ENCODE data around the gene GHRHR. TPM values are rescaled to one million over a fixed set of nuclear protein-coding genes. Genes with fewer than 3 reads are reported as not detected.

The GHRHR gene
- total RNA-seq, 2 experiments from 2014 or later = not detected

DNA sequence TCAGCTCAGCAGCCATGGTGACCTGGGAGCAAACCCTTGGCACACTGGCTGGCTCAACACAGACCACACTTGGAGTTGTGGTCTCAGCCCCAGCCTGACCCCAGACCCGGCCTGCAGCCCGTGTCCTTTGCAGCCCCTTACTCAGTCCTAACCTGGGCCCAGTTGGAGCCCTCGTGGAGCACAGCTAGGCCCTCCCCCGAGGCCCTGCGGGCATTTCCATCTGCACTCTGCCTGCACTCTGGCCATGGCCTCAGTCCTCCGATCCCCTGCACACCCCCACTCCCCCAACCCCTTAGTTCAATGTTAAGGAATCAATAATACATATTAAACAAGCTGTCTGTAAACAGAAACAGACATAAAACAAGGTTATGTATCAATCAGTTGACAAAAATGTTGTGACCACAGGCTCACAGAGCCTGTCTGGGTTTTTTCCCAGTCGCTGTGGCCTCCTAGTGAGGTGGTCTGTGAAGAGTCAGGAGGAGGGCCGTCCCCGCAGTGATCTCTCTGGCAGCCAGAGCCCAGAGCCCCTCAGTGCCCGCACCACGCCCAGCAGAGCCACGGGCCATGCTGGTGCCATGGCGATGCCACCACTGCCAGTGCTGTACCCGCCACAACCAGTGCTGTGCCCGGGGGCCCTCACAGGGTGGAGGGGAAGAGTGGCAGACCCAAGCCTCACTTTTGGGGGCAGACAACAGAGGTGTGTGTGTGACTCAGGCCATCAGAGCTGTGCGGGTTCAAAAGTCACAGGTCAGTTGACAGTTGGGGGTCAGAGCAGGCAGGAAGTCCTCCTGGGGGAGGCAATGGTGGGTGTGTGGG, 25.5 kb downstream of the GHRHR start:
- DNase-seq (no peak), ATAC-seq (no peak)
- H3K4me1 Mint-ChIP-seq (ENCODE audit: low read depth) = peaks cover 15% of the 10 kb centered on the region
- ChIA-PET POLR2A (no interaction called here), CTCF (interaction anchor here (1.3 kb wide), 1 partner anchor 15 kb away, joined by 3 read pairs; no protein-coding TSS in a partner anchor)
- H3K27ac Mint-ChIP-seq = no peak overlapping the region
- no peaks in the 10 kb centered on the region for H3K36me3 Mint-ChIP-seq (ENCODE audit: low read depth)
- no peaks in the 10 kb centered on the region for H3K9me3 Mint-ChIP-seq (ENCODE audit: insufficient read depth)
- no peak overlapping the region for H3K4me3 Mint-ChIP-seq
- peaks cover 23% of the 10 kb centered on the region for H3K27me3 Mint-ChIP-seq (ENCODE audit: low read depth)

DNA sequence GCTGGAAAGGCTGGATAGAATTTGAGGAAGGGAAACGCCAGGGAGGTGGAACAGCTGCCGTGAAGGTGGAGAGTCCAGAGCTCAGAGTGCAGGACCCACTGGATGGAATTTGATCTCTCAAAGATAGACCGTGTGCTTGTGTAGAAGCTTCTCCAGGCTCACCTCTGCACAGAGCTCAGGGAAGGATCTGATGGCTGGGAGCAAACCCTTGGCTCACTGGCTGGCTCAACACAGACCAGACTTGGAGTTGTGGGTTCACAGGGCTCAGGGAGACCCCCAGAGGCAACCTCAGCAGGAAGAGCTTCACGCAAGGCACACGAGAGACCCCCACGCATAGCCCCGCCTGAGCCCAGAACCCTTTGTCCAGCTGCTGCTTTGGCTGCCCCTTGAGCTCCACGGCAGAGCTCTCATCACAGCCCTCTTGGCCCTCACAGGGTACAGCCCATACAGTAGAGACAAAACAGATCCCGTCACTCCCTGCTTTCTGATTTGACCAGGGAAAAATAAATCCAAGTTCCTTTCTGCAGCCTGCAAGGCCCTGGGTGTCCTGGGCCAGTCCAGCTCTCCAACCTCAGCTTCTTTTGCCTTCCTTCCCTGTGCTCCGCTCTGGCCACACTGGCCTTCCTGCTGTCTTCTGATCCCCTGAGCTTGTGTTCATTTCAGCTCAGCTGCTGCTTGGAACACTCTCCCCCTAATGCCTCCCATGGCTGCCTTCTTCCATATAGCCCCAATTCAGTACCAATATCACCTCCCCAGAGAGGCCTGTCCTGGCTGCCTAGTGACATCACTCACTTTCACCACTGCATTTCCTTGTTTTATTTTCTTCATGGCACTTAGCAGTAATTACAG, 26.3 kb downstream of the GHRHR start:
- CTCF ChIA-PET = interaction anchor here (1.0 kb wide), 1 partner anchor 135 kb away, joined by 4 read pairs; no protein-coding TSS in a partner anchor
- no peak for ATAC-seq
- H3K36me3 Mint-ChIP-seq (ENCODE audit: low read depth) = no peaks in the 10 kb centered on the region
- H3K27me3 Mint-ChIP-seq (ENCODE audit: low read depth) = peaks cover 19% of the 10 kb centered on the region
- no peak overlapping the region for H3K4me3 Mint-ChIP-seq
- POLR2A ChIA-PET = no interaction called here
- H3K4me1 Mint-ChIP-seq (ENCODE audit: low read depth) = peaks cover 15% of the 10 kb centered on the region
- no peak overlapping the region for H3K27ac Mint-ChIP-seq
- H3K9me3 Mint-ChIP-seq (ENCODE audit: insufficient read depth) = no peaks in the 10 kb centered on the region
- no peak for DNase-seq

DNA sequence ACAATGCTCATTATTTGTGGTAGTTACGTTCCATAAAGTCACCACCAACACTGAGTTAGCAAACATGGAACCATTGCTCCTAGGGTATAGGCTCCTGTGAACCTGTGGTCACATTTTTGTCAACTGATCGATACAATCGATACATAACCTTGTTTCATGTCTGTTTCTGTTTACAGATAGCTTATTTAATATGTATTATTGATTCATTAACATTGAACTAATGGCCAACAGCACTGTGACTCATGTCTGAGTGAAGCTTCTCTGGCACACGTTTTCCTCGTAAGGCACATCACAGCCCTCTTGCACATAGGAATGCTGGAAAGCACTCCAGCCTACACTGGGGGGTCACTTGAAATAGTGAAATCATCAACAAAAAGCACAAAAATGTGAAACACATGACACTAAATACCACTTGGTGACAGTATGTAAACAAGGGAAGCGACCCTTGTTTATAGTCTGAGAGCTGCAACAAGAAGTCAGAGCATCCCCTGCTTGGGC, 27.0 kb downstream of the GHRHR start:
- ChIA-PET CTCF (interaction anchor here (1.0 to 1.1 kb wide), 2 partner anchors 134 to 144 kb away, joined by 3 to 4 read pairs; no protein-coding TSS in a partner anchor), POLR2A (no interaction called here)
- Mint-ChIP-seq H3K4me3 (no peak overlapping the region), H3K9me3 (ENCODE audit: insufficient read depth) (no peaks in the 10 kb centered on the region), H3K36me3 (ENCODE audit: low read depth) (no peaks in the 10 kb centered on the region), H3K27ac (no peak overlapping the region), H3K27me3 (ENCODE audit: low read depth) (peaks cover 15% of the 10 kb centered on the region), H3K4me1 (ENCODE audit: low read depth) (peaks cover 15% of the 10 kb centered on the region)
- DNase-seq = no peak
- no peak for ATAC-seq

DNA sequence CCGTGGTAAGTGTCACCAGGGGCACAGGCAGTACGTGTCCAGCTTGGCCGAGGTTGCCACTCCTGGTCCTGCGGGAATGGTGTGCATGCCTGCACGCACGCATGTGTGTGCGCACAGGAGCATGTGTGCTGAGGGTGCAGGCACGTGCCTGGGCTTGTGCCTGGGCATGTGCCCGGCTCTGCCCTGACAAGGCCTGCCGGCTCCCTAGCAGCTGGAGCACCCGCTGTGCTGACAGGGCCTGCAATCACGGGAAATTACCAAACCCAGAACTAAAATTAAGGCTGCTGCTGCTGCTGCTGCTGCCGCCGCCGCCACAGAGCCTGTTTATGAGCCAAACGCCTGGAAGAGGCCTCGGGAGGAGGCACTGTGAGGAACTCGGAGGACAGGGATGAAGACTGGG, 28.7 kb downstream of the GHRHR start:
- Mint-ChIP-seq H3K36me3 (ENCODE audit: low read depth) (no peaks in the 10 kb centered on the region), H3K4me1 (ENCODE audit: low read depth) (peaks cover 3% of the 10 kb centered on the region), H3K9me3 (ENCODE audit: insufficient read depth) (no peaks in the 10 kb centered on the region), H3K27ac (no peak overlapping the region), H3K4me3 (no peak overlapping the region), H3K27me3 (ENCODE audit: low read depth) (peaks cover 4% of the 10 kb centered on the region)
- no peak for DNase-seq
- POLR2A ChIA-PET = no interaction called here
- CTCF ChIA-PET = interaction anchor here (4.3 kb wide), 1 partner anchor 9 kb away, joined by 20 read pairs; no protein-coding TSS in a partner anchor
- no peak for ATAC-seq

DNA sequence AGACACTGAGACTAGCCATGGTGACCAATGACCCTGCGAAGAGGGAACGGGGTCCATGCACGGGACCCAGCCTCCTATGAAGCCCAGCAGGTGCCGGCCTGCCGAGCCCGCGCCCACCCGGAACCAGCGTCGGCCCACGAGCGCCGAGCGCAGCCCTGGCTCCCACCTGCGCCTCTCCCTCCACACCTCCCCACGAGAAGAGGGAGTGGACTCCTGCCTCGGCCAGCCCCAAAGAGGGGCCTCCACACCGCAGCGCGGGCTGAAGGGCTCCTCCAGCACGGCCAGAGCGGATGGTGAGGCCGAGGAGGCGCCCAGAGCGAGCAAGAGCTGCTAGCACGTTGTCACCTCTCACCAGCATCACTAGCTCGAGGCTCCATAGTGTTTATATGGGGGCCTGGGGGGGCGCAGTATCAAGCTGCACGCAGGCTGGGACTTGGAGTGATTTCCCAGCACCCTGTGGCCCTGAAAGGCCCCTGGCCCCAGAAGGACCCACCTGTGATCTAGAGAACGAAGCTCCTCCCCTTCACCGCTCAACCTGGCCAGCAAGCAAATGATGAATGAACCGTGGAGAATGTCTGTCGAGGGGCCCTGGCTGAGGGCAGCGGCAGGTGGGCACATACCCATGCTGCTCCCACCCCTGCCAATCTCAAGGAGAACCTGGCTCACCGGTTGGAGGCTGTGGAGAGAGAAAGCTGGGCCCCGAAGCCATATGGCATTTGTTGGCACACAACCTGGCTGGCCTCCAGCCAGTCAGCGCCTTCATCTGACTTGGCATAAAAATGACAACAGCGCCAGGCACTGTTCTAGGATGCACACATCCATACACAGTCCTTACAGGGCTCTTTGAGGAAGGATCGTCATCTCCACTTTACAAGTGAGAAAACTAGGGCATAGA, 30.7 kb downstream of the GHRHR start:
- ChIA-PET CTCF (interaction anchor here (1.6 to 4.3 kb wide), 2 partner anchors 11 to 128 kb away, joined by 5 to 20 read pairs; no protein-coding TSS in a partner anchor), POLR2A (no interaction called here)
- Mint-ChIP-seq H3K27me3 (ENCODE audit: low read depth) (peaks cover 1% of the 10 kb centered on the region), H3K4me3 (no peak overlapping the region), H3K4me1 (ENCODE audit: low read depth) (no peaks in the 10 kb centered on the region), H3K27ac (no peak overlapping the region), H3K9me3 (ENCODE audit: insufficient read depth) (no peaks in the 10 kb centered on the region), H3K36me3 (ENCODE audit: low read depth) (no peaks in the 10 kb centered on the region)
- DNase-seq (no peak), ATAC-seq (no peak)

DNA sequence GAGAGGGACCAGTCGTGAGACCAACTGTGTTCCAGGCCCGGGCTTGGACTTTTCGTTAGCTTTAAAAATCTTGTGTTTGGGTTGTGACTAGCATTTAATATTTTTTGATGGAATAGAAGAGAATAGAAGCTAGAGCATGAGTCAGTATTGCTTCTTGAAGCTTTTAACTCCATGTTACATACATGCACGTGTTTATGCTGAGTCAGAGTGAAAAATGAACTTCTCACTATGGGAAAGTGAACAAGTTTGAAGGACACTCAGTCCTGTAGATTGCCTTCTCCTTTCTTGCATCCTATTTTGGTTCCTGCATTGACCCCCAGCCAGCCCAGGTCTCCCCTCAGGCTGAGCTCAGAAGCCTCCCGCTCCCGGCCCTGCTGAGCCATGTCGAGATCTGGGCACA, 31.8 kb downstream of the GHRHR start:
- POLR2A ChIA-PET = no interaction called here
- no peaks in the 10 kb centered on the region for H3K27me3 Mint-ChIP-seq (ENCODE audit: low read depth)
- no peak overlapping the region for H3K4me3 Mint-ChIP-seq
- no peaks in the 10 kb centered on the region for H3K36me3 Mint-ChIP-seq (ENCODE audit: low read depth)
- CTCF ChIA-PET = interaction anchor here (1.6 to 4.3 kb wide), 2 partner anchors 12 to 127 kb away, joined by 5 to 20 read pairs; no protein-coding TSS in a partner anchor
- H3K27ac Mint-ChIP-seq = no peak overlapping the region
- H3K4me1 Mint-ChIP-seq (ENCODE audit: low read depth) = no peaks in the 10 kb centered on the region
- no peaks in the 10 kb centered on the region for H3K9me3 Mint-ChIP-seq (ENCODE audit: insufficient read depth)
- ATAC-seq (no peak), DNase-seq (no peak)

DNA sequence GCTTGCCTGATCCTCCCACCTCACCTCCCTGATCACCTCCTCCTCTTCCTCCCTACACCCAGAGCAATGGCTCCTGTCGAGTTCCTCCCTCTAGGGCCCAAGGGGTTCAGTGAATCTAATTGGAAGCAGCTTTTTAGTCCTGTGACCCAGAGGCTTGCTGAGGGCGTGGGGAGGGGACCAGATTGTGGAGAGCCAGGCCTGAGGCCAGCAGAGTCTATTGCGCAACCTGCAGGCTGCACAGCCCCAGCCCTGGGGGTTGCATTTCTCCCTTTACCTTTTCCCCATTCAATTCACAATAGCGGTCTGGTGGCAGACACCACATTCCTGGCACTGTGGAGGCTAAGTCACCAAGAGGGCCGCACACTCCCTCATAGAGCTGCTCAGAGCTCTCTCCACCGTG, 32.5 kb downstream of the GHRHR start:
- ChIA-PET POLR2A (no interaction called here), CTCF (interaction anchor here (1.6 to 4.3 kb wide), 2 partner anchors 13 to 126 kb away, joined by 5 to 20 read pairs; no protein-coding TSS in a partner anchor)
- Mint-ChIP-seq H3K36me3 (ENCODE audit: low read depth) (no peaks in the 10 kb centered on the region), H3K4me1 (ENCODE audit: low read depth) (no peaks in the 10 kb centered on the region), H3K9me3 (ENCODE audit: insufficient read depth) (no peaks in the 10 kb centered on the region), H3K27me3 (ENCODE audit: low read depth) (no peaks in the 10 kb centered on the region), H3K4me3 (no peak overlapping the region), H3K27ac (no peak overlapping the region)
- ATAC-seq (no peak), DNase-seq (no peak)

DNA sequence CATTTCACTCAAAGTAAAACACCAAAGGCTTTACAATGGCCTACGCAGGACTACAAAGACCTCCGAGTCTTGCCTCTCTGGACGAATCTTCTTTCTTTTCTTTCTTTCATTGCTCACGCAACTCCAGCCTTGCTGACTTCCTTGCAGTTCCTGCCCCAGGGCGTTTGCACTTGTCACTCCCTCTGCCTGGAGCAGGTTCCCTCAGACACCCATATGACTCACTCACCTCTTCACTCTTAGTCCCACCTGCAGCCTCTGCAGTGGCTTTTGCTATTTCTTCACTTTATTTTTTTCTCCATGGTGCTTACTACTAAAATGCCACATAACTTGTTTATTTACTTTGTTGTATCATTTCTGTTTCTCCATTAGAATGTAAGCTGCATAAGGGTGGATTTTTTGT, 33.1 kb downstream of the GHRHR start:
- no peaks in the 10 kb centered on the region for H3K9me3 Mint-ChIP-seq (ENCODE audit: insufficient read depth)
- ChIA-PET CTCF (interaction anchor here (1.2 to 1.5 kb wide), 2 partner anchors 13 to 125 kb away, joined by 4 to 7 read pairs; no protein-coding TSS in a partner anchor), POLR2A (no interaction called here)
- H3K4me3 Mint-ChIP-seq = no peak overlapping the region
- no peaks in the 10 kb centered on the region for H3K27me3 Mint-ChIP-seq (ENCODE audit: low read depth)
- no peaks in the 10 kb centered on the region for H3K4me1 Mint-ChIP-seq (ENCODE audit: low read depth)
- H3K36me3 Mint-ChIP-seq (ENCODE audit: low read depth) = no peaks in the 10 kb centered on the region
- ATAC-seq = no peak
- no peak for DNase-seq
- no peak overlapping the region for H3K27ac Mint-ChIP-seq

DNA sequence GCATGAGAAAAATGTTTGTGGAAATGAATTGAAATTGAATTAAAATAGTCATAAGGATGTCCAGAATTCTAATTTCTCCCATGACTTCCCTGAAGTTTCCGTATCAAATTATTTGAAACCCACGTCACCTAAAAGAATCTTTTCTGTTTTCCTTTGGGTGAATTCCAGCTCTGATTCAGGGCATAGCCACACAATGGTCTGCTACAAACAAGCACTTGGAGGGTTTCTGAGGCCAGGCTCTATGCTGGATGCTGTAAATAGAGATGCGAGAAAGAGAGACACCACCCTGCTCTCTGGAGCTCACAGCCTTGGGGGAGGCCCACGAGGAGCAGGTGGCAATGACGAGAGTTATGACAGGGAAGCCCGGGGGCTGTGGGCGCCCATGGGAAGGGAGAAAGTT, 33.6 kb downstream of the GHRHR start:
- DNase-seq (no peak), ATAC-seq (no peak)
- Mint-ChIP-seq H3K27ac (no peak overlapping the region), H3K27me3 (ENCODE audit: low read depth) (no peaks in the 10 kb centered on the region), H3K4me1 (ENCODE audit: low read depth) (no peaks in the 10 kb centered on the region), H3K4me3 (no peak overlapping the region), H3K9me3 (ENCODE audit: insufficient read depth) (no peaks in the 10 kb centered on the region), H3K36me3 (ENCODE audit: low read depth) (no peaks in the 10 kb centered on the region)
- ChIA-PET CTCF (interaction anchor here (1.2 to 1.5 kb wide), 2 partner anchors 14 to 125 kb away, joined by 4 to 7 read pairs; no protein-coding TSS in a partner anchor), POLR2A (no interaction called here)

DNA sequence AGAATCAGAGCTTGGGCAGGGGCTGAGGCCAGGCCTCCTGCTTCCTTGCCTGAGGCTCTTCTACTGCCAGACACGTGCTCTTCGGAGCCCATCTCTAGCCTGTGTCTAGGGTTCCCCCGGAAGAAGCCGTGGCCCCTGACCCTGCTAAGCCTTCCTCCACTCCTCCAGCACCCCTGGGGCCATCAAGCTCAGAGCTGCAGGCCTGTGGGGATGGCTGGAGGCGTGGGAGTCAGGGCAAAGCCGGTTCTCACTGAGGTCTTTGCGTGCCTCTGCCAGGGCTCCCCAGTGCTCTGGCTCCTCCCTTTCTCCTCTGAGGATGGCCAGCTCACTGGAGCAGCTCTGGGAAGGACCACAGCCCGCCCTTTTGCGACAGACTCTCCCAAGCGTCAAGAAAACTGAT, 34.4 kb downstream of the GHRHR start:
- Mint-ChIP-seq H3K9me3 (ENCODE audit: insufficient read depth) (no peaks in the 10 kb centered on the region), H3K36me3 (ENCODE audit: low read depth) (no peaks in the 10 kb centered on the region), H3K27ac (no peak overlapping the region), H3K27me3 (ENCODE audit: low read depth) (no peaks in the 10 kb centered on the region), H3K4me3 (no peak overlapping the region), H3K4me1 (ENCODE audit: low read depth) (no peaks in the 10 kb centered on the region)
- ATAC-seq (no peak), DNase-seq (no peak)
- POLR2A ChIA-PET = no interaction called here
- CTCF ChIA-PET = interaction anchor here (1.2 to 1.5 kb wide), 2 partner anchors 15 to 124 kb away, joined by 4 to 7 read pairs; no protein-coding TSS in a partner anchor

DNA sequence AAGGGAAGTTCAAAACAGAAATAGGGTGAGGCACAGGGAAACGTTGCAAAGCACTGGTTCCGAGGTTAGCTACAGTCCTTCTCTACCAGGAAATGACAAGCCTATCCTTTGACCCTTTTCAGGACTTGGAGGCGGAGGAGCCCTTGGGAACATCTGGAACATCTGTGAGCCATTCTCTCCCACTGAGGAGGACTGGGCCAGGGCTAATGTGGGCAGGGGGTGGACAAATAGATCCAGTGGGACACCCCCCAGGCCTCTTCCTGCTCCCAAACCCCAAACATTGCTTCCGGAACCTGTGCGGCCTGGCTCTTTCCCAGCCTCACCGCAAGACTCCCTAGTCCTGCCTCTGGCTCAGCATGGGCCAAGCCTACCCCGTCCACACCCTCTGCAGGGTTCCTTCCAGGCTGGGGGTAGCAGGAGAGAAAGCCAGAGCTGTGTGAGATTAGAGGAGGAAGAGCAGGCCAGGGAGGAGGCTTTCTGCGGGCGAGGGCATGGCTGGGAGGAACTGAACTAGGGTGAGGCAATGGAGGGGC, 36.5 kb downstream of the GHRHR start:
- H3K27me3 Mint-ChIP-seq (ENCODE audit: low read depth) = peaks cover 7% of the 10 kb centered on the region

More for the DNA sequence above, 36.5 kb downstream of the GHRHR start:
- H3K4me1 Mint-ChIP-seq (ENCODE audit: low read depth) = no peaks in the 10 kb centered on the region
- DNase-seq (no peak), ATAC-seq (no peak)
- ChIA-PET POLR2A (no interaction called here), CTCF (no interaction called here)
- H3K27ac Mint-ChIP-seq = no peak overlapping the region
- H3K36me3 Mint-ChIP-seq (ENCODE audit: low read depth) = no peaks in the 10 kb centered on the region
- no peaks in the 10 kb centered on the region for H3K9me3 Mint-ChIP-seq (ENCODE audit: insufficient read depth)
- no peak overlapping the region for H3K4me3 Mint-ChIP-seq

All from activated CD8-positive, alpha-beta T cell treated with anti-CD3 and anti-CD28 coated beads, Interleukin-2, amount 10 ng/mL, durations not matched to agents 7 days and 5 days (primary cell).